Activated naive CD8-positive, alpha-beta T cell treated with anti-CD3 and anti-CD28 coated beads, Interleukin-2, amount 50 U/mL, for 16 hours (primary cell): Measurements from ENCODE around the gene LSM12.
"Not testable (repeated sequence)": the region's sequence is repeated elsewhere in the genome, so short reads cannot be mapped to it uniquely, and the experiment has no call there.

Experiments
- DNase-seq: peaks from one replicate; pipeline ENCODE4 v3.0.0-alpha.2; 2020; ENCODE audit warnings: low read depth, low spot score

LSM12 gene

GRCh38 chr17:44044071-44044470, 22.4 kb downstream of the LSM12 start:
- DNase-seq: no peak

GRCh38 chr17:44043272-44043696, 23.2 kb downstream of the LSM12 start:
- no peak for DNase-seq

GRCh38 chr17:44039829-44040635, 26.4 kb downstream of the LSM12 start:
- DNase-seq: no peak

GRCh38 chr17:44038604-44039011, 27.9 kb downstream of the LSM12 start:
- DNase-seq: no peak

GRCh38 chr17:44037471-44037870, 29.0 kb downstream of the LSM12 start:
- DNase-seq: no peak

GRCh38 chr17:44034688-44035087, 31.8 kb downstream of the LSM12 start:
- not testable (repeated sequence) for DNase-seq

- DNase-seq: no peak
These were observed 32.5 kb downstream of the LSM12 start for GRCh38 chr17:44033861-44034408.

GRCh38 chr17:44030482-44030881, 36.0 kb downstream of the LSM12 start:
- no peak for DNase-seq

GRCh38 chr17:44029736-44030135, 36.7 kb downstream of the LSM12 start:
- DNase-seq: no peak

- no peak for DNase-seq
These were observed 41.6 kb downstream of the LSM12 start for GRCh38 chr17:44024853-44025252.

- DNase-seq: no peak
These were observed 42.2 kb downstream of the LSM12 start for GRCh38 chr17:44024271-44024663.

GRCh38 chr17:44023545-44024270, 42.8 kb downstream of the LSM12 start:
- DNase-seq: no peak

GRCh38 chr17:44022246-44022645, 44.2 kb downstream of the LSM12 start:
- DNase-seq: no peak

- not testable (repeated sequence) for DNase-seq
These were observed 45.2 kb downstream of the LSM12 start for GRCh38 chr17:44021227-44021626.

GRCh38 chr17:44014437-44015172, 51.9 kb downstream of the LSM12 start, which contains the start of gene TMEM101:
TSS of gene TMEM101 (minus strand) at chr17:44014963. CDS start at chr17:44014952, 11 bp downstream.
- DNase-seq: peak; percentile 69

GRCh38 chr17:44014133-44014436, 52.4 kb downstream of the LSM12 start:
- DNase-seq: no peak

GRCh38 chr17:44012874-44013273, 53.6 kb downstream of the LSM12 start:
- no peak for DNase-seq

GRCh38 chr17:44012391-44012790, 54.1 kb downstream of the LSM12 start:
- no peak for DNase-seq

GRCh38 chr17:44011876-44012275, 54.6 kb downstream of the LSM12 start:
- no peak for DNase-seq

- no peak for DNase-seq
These were observed 55.4 kb downstream of the LSM12 start for GRCh38 chr17:44010966-44011647.

- no peak for DNase-seq
These were observed 58.1 kb downstream of the LSM12 start for GRCh38 chr17:44008205-44008909.
